Nucleus accumbens (tissue), 56 donors: ENCODE data around the gene VPS72.
"Not testable (repeated sequence)": the region's sequence is repeated elsewhere in the genome, so short reads cannot be mapped to it uniquely, and the experiment has no call there.

ENCODE experiments used
- DNase-seq, 56 donors: peaks; one replicate each; lab custom pipeline; 2025; lab: John Stamatoyannopoulos, UW

VPS72 gene

DNA sequence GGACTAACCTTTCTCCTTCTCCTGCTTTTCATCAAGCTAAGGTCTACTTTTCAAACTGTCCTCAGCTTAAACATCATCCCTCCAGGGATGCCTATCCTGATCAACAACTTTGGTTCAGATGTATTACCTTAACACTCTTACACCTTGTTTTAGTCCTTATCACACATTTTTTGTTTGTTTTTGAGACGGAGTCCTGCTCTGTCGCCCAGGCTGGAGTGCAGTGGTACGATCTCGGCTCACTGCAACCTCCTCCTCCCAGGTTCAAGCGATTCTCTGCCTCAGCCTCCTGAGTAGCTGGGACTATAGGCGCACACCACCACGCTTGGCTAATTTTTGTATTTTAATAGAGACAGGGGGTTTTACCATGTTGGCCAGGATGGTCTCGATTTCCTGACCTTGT, 1.3 kb downstream of the VPS72 start:
- not testable (repeated sequence) for DNase-seq

DNA sequence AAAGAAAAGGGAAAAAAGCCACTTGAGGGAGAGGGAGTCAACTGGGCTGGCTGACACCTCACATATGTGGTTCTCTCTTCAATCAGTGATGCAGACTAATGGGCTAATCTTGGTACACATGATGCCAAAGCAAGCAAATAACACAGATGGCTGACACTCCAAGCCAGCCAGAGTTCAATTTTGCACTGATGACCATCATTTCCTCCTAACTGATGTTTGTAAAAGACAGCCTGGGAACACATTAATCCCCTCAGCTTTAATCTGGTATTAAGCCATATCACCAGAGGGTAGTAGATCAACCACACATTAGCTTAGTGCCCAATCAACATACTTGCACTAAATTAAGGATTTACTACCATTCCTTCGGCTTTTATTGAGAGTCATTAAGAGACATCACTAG, 2.8 kb downstream of the VPS72 start:
- no peak for DNase-seq

DNA sequence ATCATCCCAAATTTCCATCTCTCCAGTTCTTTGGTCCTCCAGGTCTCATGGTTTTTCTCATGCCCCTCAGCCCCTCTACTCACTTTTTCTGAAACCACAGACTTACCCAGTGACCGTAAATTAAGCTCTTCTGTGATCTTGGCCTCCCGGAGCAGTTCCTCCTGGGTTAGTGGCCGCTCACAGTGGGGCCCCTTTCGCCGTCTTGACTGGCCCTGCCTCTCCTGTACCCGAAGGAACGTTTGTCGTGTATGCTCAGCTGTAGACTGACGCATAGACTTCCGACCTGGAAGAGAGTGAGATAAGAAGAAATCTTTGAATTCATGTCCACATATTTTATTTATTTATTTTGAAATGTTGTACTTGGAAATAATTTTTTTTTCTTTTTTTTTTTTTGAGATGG, 5.8 kb downstream of the VPS72 start:
- no peak for DNase-seq

DNA sequence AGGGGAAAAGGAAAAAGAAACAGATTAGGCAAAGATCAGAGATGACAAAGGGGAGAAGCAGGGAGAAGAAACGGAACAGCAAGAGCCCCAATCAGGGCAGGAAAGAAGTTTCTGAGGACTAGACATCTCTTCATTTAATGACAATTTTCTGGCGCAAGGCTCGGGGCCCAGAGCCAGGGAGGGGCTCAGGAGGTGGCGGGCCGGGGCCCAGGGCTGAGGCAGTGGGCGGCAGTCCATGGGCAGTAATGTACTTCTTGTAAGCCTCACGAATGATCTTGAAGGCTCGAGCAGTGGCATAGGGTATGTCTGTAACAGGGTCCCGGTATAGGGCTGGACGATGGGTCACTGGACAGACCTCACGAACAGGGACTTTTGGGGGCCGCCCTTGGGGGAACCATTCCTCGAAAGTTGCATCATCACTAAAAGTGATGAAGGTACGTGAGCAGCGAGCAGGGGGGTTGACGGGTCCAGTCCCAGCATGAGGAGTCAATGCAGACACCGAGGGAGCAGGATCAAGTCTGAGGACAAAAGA, 13.4 kb downstream of the VPS72 start:
- DNase-seq = no peak

DNA sequence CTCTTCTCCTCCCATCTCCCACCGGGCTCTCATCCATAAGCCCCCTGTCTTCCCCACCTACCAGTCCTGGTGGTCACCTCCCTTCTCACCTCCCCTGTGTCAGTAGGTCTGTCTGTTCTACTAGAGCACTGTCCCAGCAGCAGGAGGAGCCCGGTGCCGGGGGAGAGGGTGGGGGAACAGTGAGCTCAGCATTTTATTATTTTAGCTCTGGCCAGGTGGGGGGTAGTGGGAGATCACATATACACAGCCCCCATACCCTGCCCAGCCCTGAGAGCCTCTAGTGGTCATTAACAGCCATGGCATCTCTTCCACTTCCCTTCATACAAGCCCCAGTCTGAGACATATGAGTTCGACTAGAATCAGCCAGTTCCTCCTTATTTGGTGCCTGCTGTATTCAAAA, 14.1 kb downstream of the VPS72 start, which contains the start of gene TMOD4:
Gene TMOD4 (minus strand): TSS at position 119 of the 400 bp plus-strand sequence. CDS start 1,106 bp downstream, outside the sequence.
- DNase-seq = no peak

DNA sequence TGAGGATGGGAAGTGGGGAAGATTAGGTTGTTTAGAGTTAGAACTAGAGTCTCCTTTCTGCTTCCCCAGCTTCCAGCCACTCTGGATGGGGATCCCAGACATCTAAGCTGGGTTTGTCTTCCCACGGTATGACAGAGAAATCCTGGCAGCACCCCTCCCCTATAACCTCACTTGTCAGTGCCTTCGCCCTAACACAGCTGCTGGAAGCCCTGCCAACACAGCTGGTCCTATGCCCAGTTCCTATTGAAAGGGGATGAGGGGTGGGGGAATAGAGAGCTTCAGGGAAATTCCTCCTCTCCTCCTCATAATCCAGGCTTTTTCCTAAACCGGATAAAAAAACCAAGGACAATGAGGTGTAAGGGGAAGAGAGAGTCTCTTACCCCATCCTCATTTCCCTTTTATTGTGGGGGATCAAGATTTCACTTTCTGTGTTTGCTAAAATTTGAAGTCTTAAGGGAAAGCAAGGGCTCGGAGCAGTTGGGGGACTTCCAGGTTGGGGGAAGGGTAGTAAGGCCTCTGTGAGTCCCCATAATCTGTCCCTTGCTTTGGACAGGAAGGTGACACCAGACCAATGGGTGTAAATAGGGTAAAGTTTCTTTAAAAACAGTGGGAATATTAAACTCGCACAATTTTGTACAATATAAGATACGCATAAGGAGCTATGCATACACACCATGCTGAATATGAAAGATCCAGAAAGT, 14.8 kb downstream of the VPS72 start:
- DNase-seq = peak in 52 of 56 donors; percentile 11 to 88 (median 66)

DNA sequence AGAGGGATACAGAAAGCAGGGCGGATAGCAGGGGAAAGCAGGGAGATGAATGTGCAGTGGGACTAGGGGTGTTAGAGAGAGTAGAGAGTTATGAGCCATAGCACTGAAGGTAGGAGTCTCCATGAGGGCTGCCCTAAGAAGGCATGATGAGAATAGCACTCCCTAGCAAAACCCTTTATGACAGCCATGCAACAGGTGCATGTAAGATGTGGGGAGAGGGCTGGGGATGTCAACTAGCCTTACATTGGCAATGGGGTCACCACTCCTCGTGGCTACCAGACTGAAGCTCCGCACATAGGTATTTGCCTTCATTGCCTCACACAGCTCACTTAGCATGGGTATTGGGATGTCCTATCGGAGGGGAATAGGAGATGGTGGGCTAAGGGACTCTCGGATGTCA, 18.8 kb downstream of the VPS72 start:
- DNase-seq = no peak

DNA sequence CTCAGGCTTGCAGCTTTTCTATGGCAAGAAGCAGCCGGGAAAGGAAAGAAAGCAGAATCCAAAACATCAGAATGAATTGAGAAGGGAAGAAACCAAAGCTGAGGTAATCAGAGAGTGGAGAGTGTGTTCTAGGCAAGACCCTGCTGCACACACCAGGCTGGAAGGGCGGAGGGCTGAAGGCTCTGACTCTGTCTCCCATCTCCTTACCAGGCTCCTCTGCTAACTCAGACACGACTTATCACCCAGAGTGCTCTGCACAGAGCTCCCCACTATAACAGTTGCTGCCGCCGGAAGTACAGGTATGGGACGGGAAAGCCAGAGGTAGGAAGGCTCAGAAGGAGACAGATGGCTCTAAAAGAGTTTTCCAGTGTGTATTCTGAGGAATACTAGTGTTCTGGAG, 22.9 kb downstream of the VPS72 start:
- no peak for DNase-seq

DNA sequence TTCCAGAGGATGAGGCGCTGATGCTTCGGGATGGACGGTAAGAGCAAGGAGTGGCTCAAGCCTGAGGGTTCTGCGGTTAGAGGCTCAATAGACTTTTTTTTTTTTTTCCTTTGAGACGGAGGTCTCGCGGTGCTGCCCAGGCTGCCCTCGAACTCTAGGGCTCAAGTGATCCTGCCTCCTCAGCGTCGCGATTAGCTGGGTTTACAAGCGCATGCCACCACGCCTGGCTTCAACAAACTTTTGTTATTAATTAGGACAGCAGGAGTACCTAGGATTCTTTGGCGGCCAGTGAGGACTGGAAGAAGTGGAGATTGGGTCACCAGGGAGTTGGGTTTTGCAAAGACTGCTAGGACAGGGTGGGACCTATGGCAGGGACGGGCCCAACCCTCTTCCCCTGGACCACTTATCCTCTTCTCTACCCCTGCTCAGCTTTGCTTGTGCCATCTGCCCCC, 23.5 kb downstream of the VPS72 start:
- no peak for DNase-seq

DNA sequence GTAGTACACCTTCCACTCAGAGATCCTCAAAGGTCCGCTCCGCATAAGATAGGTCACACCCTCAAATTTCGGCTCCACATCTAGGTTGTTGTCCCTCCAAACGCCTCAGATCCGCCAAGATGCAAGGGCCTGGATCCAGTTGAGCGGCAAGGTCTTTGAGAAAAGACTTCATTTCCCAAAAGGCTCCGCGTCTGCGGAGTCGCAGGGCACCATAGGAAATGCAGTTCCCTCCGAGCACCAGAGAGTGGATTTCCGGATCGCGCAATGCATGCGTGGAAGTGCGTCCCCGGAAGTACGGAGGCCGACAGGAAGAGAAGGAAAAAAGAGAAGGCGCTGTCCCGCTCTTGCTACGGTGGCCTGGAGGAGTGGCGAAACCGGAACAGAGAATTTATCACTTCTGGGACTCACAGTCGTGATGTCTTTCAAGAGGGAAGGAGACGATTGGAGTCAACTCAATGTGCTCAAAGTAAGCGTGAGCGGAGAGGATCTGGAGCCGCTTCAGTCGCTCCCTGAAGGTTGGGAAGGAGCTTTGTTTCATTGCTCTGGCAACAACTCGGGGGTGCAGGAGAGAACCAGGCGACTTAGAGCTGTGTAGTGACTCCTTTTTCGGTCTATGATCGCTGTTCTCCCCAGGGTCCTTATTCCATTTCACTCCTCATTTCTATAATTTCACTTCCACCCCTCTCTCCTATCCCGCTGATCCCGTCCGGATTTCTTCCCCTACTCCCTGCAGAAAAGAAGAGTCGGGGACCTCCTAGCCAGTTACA, 24.1 kb downstream of the VPS72 start, which contains the start of the genes LYSMD1 and SCNM1:
Gene LYSMD1 (minus strand): TSS at position 165 of the 767 bp plus-strand sequence. CDS start 644 bp downstream, outside the sequence.
Gene SCNM1 (plus strand): TSS at position 407 of the 767 bp plus-strand sequence. CDS start 9 bp downstream, at position 416.
- DNase-seq = peak; percentile 71 to 99 (median 96)

DNA sequence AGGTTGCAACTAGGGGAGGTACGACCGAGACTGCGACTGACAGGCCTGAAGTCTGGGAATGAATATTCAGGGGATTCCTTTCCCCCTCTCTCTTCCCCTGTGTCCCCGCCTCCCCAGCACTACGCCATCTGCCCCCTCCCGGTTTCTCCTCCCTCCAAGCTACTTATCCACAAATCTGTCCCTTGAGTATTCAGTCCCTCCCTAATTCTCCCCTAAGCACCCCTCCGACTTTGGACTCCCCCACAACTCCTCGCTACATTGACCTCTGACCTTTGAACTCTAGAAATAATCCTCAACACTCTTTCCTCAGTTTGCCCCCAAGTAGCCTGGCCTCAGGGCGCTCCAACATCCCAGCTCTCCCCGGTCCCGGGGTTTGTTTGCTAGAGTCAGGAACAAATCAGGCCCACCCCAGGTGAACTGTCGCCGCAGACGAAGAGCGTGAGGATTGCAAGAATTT, 24.7 kb downstream of the VPS72 start:
- peak in 45 of 56 donors; percentile 24 to 81 (median 60) for DNase-seq

DNA sequence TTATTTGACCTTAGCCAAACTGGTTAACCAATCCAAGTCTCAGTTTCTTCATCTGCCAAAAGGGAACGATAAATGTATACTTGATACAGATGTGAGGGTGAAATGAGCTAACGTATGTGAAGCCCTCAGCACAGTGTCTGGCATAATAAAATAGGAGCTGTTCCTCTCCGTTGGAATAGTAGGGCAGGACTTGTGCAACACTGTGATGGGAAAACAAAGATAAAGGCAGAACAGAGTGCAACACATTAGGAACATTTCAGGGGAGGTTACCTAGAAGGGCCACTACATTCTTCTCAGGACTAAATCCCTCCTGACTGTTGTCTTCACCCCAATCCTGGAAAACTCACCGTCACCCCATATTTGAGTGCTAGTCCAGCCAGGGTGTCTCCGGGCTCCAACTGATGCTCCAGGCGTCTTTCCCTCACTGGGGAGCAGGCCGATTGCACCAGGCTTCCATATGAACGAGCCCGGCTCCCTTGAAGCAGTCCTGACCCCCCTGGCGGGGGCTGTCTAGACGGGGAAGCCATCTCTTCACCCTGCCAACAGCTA, 25.2 kb downstream of the VPS72 start:
- peak in 4 of 56 donors; percentile 34 to 62 (median 52) for DNase-seq

DNA sequence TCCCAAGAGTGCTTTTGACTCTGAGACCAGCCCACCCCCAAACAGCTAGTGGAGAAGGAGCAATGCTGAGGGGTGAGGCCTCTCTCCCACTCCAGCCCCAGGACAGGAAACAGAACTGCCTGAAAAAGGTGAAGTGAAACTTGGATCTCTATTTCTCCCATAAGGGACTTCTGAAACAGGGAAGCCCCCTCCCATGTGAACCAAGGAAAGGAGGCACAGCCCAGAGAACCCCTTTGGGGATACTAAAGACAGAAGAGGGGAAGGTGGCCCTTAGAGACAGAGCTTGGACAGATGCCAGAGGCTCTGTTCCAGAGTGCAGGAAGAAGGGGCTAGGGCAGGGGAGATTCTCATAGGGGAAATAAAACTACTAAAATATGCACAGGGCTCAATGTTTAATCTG, 30.6 kb downstream of the VPS72 start:
- no peak for DNase-seq

DNA sequence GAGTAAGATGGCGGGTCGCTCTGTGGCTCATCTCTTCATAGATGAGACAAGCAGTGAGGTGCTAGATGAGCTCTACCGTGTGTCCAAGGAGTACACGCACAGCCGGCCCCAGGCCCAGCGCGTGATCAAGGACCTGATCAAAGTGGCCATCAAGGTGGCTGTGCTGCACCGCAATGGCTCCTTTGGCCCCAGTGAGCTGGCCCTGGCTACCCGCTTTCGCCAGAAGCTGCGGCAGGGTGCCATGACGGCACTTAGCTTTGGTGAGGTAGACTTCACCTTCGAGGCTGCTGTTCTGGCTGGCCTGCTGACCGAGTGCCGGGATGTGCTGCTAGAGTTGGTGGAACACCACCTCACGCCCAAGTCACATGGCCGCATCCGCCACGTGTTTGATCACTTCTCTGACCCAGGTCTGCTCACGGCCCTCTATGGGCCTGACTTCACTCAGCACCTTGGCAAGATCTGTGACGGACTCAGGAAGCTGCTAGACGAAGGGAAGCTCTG, 31.2 kb downstream of the VPS72 start:
- no peak for DNase-seq

DNA sequence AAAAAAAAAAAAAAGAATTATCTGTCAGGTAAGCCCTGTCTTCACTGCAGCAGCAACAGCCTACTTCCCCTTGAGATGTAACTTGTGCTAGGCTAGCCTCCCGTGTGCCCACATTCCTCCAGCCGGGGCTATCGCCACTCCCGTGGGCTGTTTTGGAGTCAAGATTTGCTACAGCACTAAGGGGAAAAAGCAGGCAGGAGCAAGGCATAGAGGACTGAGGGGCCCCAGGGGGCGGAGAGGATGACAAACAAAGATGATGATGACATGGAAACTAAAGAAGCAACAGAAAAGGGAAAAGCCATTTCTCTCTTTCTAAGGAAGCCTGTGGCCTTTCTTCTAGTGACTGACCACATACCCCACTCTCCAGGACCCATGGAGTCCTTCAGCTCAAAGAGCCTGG, 31.7 kb downstream of the VPS72 start:
- no peak for DNase-seq

DNA sequence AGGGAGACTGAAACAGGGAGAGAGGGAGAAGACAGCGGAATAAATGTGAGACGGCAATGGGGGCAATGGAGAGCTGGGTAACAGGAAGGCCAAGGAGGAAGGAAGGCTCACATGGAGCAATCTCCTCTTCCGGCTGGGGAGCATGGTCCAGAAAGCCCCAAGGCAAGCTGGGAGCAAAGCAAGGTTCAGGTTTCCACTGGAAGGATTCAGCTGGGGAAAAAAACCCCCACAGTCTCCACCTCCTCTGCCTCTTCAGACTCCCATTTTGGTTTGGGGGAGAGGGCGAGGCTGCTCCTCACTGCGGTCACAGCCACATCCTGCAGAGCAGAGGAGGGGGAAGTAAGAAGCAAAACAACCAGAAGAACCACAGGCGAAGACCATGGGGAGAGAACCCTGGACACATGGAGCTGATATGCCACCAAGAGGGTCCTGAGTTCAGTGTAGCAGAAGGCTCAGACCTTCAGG, 32.9 kb downstream of the VPS72 start:
- peak in 1 of 56 donors; percentile 16 for DNase-seq

DNA sequence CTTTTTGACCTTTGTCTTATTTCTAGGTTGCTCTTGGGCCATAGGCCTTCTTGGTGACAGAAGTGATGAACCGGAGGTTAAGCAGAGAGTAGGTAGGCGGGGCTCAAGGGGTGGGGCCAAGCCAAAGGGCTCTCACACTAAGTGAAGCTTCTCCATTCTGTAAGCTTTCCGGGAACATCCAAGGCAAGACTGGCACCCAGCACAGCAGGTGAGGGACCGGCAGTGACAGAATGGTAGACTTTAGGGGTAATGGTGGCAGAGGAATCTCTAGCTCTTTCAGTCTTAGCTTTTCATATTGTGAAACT, 33.5 kb downstream of the VPS72 start, which contains the start of gene TNFAIP8L2:
Gene TNFAIP8L2 (plus strand): TSS at position 135 of the 305 bp plus-strand sequence. CDS start 2,049 bp downstream, outside the sequence.
- peak in 5 of 56 donors; percentile 7 to 40 (median 12) for DNase-seq

DNA sequence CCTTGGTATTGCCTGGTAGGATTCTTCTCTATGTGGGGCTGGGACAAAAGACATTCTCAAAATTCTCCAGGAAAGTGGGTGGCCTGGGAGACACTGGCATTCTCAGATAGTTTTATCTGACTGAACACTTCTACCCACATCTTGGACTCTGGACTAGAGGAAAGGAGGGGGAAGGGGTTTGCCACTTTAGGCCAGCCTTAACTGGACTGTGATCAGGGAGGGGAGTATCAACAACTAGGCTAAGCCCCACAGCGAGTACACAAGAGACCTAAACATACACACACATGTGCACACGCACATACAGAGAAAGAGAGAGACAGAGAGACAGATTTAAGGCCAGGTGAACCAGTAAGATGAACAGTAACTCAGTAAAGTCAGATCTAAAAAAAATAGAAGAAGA, 42.3 kb downstream of the VPS72 start:
- DNase-seq = no peak

DNA sequence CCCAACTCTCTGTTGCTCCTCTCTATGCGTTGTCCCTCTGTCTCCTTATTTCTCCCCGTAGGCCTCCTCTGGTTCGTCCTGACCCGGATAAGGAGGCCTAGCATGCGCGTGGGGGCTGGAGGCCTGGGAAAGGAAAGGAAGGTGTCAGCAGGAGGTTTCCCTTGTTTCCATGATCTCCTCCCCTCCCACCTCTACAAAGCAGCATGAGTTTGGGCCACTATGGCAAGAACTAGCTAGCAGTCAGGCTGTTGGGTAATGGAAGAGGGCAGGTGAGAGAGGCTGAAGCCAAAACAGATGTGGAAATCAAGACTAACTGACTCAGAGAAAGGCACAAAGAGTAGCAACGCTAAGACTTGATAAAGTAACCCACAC, 42.9 kb downstream of the VPS72 start:
- DNase-seq = peak in 4 of 56 donors; percentile 43 to 71 (median 50)

DNA sequence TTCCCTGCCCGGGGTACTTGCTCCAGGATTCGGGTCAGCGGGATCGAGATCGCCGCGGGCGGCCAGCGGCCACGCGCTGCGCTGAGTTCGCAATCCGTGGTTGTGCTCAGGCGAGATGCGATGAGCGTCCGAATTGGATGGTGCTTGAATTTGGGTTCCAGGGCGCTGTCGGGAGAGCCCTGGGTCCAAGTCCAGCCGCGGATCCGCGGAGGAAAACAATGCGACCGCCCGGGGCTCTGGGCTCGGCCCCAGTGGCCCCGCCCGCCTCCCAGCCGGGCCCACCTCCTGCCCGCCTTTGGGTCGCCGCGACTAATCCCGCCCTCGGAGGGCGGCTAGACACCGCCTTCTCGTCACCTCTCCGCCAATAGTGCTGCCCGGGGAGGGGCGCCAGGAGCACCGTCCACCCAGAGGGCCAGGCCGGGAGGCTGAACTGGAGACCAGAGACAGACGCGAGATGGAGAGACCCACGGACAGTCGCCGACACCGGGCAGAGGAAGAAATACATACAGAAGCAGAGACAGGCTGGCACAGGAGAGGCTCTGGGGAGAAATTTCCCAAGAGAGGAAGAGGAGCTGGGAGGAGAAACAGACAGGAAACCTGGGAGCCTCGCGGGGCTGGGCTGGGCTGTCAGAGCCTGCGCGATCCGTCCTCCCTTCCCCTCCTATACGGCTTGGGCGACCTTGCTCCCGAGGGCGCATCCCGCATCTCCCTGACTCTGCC, 43.4 kb downstream of the VPS72 start, which contains the start of gene SEMA6C:
Gene SEMA6C (minus strand): TSS at position 220 of the 720 bp plus-strand sequence. CDS start 4,010 bp downstream, outside the sequence.
- peak; percentile 49 to 98 (median 93) for DNase-seq
